Ramos (cell line): ENCODE measurements around the gene CHST8.

Experiments
- in situ Hi-C: fragments of 300-500 bp; cut with MboI; formaldehyde crosslinking; loops from one replicate; pipeline ENCODE4 v1.14.3; 2022; ENCODE audit warnings: low sequenced_read_pairs; ENCODE audit not compliant: unreplicated experiment

The CHST8 gene

GRCh38 chr19:33800012-33800680 lies 178.4 kb downstream of the CHST8 start:
- in situ Hi-C loops, result no loop called here

DNA sequence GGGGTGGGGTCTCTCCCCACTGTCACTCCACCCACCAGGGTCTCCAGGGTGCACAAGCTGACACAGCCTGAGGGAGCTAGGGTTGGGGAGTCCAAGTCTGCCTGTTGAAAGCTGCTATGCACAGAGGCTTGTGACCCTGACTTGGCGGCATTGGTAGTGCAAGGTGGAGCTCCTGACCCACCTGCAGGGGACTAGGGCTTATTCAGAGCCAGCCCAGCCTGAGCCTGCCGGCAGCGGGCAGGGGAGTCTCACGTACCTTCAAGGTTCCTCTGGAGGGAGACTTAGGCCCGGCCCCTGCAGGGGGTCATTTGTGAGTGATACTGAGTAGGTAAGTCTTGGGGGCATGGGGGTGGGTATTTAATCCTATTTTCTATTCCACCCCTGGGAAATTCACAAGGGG lies 179.7 kb downstream of the CHST8 start:
- in situ Hi-C loops, result no loop called here

DNA sequence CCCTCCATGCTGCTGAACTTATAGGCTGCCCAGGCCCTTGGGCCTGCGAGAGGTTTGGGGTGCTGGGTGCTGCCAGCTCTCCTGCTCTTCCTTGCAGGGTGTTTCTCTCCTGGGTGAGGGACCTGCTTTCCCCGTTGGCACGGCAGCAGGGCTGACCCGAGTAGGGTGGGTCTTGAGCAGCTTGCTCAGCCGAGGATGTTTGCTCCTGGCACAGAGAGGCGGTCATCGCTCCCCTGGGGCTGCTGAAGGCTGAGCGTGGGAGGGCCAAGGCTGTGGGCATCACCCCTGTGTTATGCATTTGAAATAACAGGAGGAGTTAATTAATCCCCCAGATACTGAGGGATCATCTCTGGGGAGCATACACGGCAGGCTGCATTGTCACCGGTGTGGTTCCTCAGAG lies 180.2 kb downstream of the CHST8 start:
- in situ Hi-C loops, result no loop called here

- in situ Hi-C loops, result no loop called here
These were observed 181.0 kb downstream of the CHST8 start for GRCh38 chr19:33802801-33803200.

DNA sequence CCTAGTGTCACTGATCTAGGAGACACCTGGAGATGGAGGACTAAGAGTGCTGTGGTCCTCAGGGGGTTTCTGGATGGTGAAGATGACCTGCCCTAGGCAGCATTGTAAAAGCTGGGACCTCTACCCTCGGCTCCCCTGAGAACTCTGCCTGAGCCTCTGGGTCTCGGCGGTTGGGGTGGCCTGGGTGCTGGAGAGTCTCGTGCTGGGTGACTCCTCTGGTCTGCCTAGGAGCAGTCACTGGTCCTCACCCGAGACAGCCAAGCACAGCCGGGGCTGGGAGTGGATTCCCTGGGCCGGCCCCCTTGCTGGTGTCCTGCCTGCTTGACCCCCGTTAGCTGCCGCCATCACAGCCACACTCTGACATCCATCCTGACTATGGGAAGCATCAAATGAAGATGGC lies 181.6 kb downstream of the CHST8 start:
- in situ Hi-C loops, result no loop called here

- in situ Hi-C loops, result no loop called here
These were observed 182.5 kb downstream of the CHST8 start for GRCh38 chr19:33804021-33804799.

DNA sequence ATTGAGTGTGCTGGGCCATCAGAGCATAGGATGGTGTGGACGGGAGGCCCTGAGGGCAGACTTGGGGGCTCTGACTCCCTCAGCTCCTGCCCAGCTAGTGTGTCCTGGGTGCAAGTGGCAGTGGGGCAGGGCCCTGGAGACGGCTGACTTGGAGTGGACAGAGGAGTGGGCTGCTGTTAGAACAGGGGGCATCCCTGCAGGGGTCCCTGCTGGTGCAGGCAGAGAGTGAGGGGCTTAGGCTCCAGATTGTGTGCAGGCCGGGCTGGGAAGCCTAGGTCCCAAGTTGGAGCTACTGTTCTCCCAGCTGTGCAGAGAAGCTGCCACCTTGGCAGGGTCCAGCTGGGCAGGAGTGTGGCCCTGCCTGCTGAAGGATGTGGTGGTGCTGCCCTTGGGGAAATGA lies 183.6 kb downstream of the CHST8 start:
- in situ Hi-C loops, result no loop called here

GRCh38 chr19:33805840-33806433 lies 184.2 kb downstream of the CHST8 start:
- in situ Hi-C loops, result no loop called here

GRCh38 chr19:33806434-33806881 lies 184.7 kb downstream of the CHST8 start:
- in situ Hi-C loops, result no loop called here

DNA sequence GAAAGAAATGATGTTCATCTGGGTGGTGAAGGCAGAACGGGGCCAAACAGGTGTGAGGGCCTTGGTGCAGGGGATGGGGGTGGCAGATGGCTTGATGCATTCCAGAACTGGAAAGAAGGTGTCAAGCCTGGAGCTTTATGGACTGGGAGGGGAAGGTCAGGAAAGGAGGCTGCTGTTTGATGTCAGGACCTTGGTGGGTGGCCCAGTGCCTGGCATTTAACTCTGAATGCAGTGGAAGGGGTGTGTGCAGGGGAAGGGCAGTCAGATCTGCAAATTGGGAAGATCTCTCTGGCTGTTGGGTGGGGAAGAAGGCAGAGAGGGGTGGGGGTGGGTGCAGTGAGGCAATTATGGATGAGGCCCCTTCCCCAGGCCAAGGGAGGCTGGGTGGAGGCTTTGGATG lies 186.6 kb downstream of the CHST8 start:
- in situ Hi-C loops, result no loop called here

- in situ Hi-C loops, result no loop called here
These were observed 188.2 kb downstream of the CHST8 start for GRCh38 chr19:33809960-33810359.

DNA sequence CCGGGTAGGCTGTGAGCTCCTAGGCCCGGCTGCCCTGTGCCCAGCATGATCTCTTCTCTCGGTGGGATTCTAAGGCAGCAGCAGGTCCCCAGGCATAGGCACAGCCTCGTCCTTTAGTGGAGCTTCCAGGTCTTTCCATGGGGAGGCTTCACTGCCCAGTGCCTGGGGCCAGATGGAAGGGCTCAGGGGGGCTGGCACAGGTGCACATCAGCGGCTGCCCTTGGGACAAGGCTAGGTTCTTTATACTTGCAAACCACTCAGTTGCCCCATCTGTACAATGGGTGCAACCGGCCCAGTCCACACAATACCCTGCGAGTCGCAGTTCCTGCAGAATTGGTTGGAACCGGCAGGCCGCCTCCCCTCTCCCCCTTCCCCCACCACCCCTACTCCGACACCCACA lies 189.1 kb downstream of the CHST8 start:
- in situ Hi-C loops, result no loop called here

DNA sequence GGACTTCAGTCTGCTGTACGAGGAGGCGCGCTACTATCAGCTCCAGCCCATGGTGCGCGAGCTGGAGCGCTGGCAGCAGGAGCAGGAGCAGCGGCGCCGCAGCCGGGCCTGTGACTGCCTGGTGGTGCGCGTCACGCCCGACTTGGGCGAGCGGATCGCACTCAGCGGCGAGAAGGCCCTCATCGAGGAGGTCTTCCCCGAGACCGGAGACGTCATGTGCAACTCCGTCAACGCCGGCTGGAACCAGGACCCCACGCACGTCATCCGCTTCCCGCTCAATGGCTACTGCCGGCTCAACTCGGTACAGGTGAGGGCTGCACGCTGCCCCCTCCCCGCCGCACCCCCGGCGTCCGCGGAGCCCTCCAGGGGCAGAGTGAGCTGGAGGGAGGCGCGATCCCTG lies 189.5 kb downstream of the CHST8 start:
- in situ Hi-C loops, result no loop called here

- in situ Hi-C loops, result no loop called here
These were observed 190.1 kb downstream of the CHST8 start for GRCh38 chr19:33811736-33812387.

DNA sequence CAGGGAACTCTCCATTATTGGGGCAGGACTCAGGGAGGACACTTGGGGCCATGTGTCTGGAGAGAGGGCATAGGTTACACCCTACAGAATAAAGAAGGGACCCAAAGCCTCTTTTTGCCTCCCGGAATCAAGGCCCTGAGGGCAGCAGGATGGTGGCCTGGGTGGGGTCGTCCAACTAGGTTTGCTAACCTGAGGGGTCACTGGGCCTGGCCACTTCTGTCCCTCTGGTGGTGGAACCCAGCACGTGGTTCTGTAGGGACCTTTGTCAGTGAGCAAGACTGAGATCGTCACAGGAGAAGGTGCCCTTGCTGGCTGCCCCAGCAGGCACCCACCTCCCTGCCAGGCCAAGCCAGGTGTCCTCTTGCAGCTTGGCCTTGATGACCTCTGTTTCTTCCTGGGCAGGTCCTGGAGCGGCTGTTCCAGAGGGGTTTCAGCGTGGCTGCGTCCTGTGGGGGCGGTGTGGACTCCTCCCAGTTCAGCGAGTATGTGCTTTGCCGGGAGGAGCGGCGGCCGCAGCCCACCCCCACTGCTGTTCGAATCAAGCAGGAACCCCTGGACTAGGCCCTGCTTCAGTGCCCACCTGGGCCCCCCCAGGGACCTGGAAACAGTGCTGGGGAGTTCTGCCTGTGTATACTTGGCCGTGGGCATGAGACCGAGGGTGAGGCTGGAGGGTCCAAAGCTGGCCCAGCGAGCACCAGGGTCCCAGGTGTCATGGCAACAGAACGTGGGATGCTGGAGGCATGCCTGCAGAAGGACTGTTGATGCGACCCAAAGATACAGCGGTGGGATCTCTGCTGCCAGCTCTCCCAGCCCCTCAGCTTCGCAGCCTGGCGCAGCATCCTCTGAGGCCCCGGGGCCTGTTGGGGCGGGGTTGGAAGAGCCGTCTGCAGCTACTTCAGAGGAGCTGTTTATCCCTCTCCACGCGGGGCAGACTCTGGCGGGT lies 190.9 kb downstream of the CHST8 start:
- in situ Hi-C loops, result no loop called here

DNA sequence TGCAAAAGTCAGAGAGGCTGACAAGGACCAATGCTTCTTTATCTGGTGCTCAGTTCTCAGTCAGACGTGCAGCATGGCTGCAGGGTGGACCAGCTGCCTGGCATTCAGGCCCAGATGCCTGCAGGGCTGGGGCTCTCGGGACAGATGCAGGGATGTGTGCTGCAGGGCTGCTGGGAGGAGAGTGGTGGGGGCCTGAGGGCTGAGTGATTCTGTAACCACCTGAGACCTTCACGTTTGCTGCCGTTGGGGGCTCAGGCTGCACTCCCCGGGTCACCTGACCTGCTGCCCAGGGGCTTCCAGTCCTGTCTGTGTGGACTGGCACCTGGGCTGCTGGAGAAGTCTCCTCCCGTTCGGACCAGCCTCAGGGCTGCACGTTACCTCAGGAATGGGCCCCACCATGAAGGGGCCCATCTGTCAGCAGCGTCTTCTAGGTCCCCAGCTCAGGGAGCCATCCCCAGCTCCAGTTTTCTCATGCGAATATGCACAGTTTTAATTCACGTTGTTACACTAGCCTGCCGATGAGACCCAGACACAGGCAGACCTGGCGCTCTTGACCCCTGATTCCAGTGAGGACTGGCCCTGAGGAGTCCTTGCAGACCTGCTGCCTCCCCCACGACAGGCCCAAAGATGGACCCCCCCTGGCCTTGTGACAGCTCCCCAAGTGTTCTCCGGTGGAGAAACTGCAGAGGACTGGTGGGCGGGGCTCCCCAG lies 191.8 kb downstream of the CHST8 start:
- in situ Hi-C loops, result no loop called here

- in situ Hi-C loops, result no loop called here
These were observed 192.7 kb downstream of the CHST8 start for GRCh38 chr19:33814181-33815165.
